GM19351 (cell line): ENCODE data around the gene EIF3I.

Experiments
- ATAC-seq: cut with Tn5 transposase; IDR thresholded peaks from one replicate; pipeline ENCODE4 v1.9.1; 2021; ENCODE audit warnings: mild to moderate bottlenecking, moderate library complexity; ENCODE audit not compliant: unreplicated experiment

The EIF3I gene

DNA sequence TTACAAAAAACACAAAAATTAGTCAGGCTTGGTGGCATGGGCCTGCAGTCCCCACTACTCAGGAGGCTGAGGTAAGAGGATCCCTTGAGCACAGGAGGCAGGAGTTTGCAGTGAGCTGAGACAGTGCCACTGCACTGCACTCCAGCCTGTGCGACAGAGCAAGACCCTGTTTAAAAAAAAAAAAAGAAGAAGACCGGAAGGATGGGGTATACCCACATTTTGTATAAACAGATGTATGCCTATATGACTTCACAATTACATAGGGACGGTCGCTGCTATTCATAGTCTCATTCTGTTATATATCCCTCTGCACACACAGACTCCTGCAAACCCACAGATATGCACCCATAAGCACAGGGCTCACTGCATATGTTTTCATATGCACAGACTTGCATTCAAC, 41.5 kb downstream of the EIF3I start:
- ATAC-seq = no peak

DNA sequence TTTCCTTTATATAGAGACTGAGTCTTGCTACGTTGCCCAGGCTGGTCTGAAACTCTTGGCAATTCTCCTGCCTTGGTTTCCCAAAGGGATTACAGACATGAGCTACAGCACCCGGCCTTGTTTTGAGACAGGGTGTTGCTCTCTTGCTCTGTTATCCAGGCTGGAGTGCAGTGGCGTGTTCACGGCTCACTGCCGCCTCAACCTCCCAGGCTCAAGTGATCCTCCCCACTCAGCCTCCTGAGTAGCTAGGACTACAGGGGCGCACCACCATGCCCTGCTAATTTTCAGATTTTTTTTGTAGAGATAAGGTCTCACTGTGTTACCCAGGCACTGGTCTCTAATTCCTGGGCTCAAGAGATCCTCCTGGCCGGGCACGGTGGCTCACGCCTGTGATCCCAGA, 43.6 kb downstream of the EIF3I start:
- ATAC-seq = no peak

GRCh38 chr1:32266921-32267591, 44.8 kb downstream of the EIF3I start:
- no peak for ATAC-seq

DNA sequence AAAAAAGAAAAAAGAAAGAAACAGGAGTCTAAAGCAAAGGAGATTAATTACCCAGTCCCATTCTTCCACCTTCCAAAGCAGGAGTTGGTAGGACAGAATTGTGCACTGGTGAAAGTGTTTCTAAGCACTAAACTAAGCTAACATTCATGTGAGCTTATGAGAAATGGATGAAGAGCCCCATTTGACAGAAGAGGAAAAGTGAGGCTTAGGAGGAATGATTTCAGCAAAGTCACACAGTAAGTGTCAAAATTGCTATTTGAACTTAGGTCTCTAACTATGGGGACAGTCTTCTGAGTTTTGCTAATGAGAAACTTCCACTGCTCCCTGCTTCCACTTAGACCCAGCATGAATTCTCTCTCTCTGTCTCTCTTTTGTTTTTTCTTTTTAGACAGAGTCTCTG, 47.5 kb downstream of the EIF3I start:
- ATAC-seq = no peak

- no peak for ATAC-seq
Measured at GRCh38 chr1:32272557-32273390, 50.6 kb downstream of the EIF3I start.

DNA sequence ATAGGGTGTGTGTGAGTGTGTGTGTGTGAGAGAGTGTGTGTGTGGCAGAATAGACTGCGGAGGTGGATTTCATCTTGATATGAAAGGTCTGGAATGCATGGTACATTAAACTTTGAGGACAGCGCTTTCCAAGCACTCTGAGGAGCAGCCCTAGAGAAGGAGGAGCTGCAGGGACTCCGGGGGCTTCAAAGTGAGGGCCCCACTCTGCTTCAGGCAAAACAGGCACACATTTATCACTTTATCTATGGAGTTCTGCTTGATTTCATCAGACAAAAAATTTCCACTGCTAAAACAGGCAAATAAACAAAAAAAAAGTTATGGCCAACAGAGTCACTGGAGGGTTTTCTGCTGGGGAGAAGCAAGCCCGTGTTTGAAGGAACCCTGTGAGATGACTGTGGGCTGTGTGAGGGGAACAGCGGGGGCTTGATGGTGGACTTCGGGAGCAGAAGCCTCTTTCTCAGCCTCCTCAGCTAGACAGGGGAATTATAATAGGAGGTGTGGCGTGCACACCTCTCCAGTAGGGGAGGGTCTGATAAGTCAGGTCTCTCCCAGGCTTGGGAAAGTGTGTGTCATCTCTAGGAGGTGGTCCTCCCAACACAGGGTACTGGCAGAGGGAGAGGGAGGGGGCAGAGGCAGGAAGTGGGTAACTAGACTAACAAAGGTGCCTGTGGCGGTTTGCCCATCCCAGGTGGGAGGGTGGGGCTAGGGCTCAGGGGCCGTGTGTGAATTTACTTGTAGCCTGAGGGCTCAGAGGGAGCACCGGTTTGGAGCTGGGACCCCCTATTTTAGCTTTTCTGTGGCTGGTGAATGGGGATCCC, 51.4 kb downstream of the EIF3I start:
- ATAC-seq = no peak

GRCh38 chr1:32274646-32275340, 52.6 kb downstream of the EIF3I start:
- no peak for ATAC-seq

- ATAC-seq = no peak
Measured at GRCh38 chr1:32275424-32275823, 53.2 kb downstream of the EIF3I start.

DNA sequence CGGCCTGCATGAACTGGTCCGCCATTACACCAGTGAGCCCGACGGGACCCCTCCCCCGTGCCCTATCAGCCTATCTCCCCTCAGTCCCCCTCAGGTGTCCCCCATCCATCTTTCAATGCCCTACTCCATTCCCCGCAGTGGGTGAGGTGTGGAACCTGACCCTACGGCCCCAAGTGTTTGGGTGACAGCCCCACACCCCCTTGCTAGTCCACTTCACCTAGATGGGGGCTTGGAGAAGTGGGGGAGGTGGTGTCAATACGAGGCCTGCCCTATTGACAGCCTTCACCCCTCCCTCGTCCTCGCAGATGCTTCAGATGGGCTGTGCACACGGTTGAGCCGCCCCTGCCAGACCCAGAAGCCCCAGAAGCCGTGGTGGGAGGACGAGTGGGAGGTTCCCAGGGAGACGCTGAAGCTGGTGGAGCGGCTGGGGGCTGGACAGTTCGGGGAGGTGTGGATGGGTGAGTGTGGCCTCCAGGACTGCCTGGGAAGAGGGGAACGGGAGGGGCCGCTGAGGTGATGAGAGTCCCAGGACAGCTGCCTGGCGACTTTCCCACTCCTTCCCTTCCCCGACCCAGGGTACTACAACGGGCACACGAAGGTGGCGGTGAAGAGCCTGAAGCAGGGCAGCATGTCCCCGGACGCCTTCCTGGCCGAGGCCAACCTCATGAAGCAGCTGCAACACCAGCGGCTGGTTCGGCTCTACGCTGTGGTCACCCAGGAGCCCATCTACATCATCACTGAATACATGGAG, 54.0 kb downstream of the EIF3I start:
- no peak for ATAC-seq
